Stimulated activated naive B cell treated with anti-CD40 and anti-IgM and Interleukin-4, amounts not matched to agents 10 μg/mL and 1 μg/mL and 100 μg/mL, for 72 hours (primary cell): ENCODE data around the gene FAM3B.

Experiments used
- ATAC-seq, 2 donors: fragments of 150-1000 bp; cut with Tn5 transposase; replicated peaks; 2 replicates each; pipeline ENCODE4 v1.10.0; 2021; ENCODE audit warnings: moderate library complexity in 1 of 2
- DNase-seq: peaks from one replicate; pipeline ENCODE4 v3.0.0; 2021
- H3K27ac Mint-ChIP-seq: one replicate; pipeline ENCODE4 v1.8.0; 2022; ENCODE audit warnings: mild to moderate bottlenecking, mixed read lengths
- H3K27me3 Mint-ChIP-seq, 2 donors: one replicate each; pipeline ENCODE4 v1.8.0; 2022; ENCODE audit warnings: mixed read lengths in 2 of 2
- H3K36me3 Mint-ChIP-seq, 2 donors: one replicate each; pipeline ENCODE4 v1.8.0; 2022; ENCODE audit warnings: mixed read lengths in 2 of 2, mild to moderate bottlenecking in 1 of 2
- H3K4me1 Mint-ChIP-seq, 2 donors: one replicate each; pipeline ENCODE4 v1.8.0; 2022; ENCODE audit warnings: mixed read lengths in 2 of 2, mild to moderate bottlenecking in 1 of 2
- H3K4me3 Mint-ChIP-seq, 2 donors: one replicate each; pipeline ENCODE4 v1.8.0; 2022; ENCODE audit warnings: mild to moderate bottlenecking in 2 of 2, mixed read lengths in 2 of 2, moderate library complexity in 1 of 2
- H3K9me3 Mint-ChIP-seq, 2 donors: one replicate each; pipeline ENCODE4 v1.8.0; 2022; ENCODE audit warnings: mixed read lengths in 2 of 2, mild to moderate bottlenecking in 1 of 2

FAM3B gene

GRCh38 chr21:41374177-41374712 lies 57.6 kb downstream of the FAM3B start:
- no peak overlapping the region for H3K27ac Mint-ChIP-seq
- H3K9me3 Mint-ChIP-seq: no peaks in the 10 kb centered on the region
- no peaks in the 10 kb centered on the region for H3K27me3 Mint-ChIP-seq
- H3K4me1 Mint-ChIP-seq: peaks cover 18 to 30% of the 10 kb centered on the region in 2 donors
- no peak overlapping the region for H3K4me3 Mint-ChIP-seq
- ATAC-seq (no peak), DNase-seq (no peak)
- peaks cover 15 to 18% of the 10 kb centered on the region in 2 donors for H3K36me3 Mint-ChIP-seq

GRCh38 chr21:41374867-41375533 lies 58.4 kb downstream of the FAM3B start:
- Mint-ChIP-seq H3K9me3 (no peaks in the 10 kb centered on the region), H3K4me1 (peaks cover 14 to 24% of the 10 kb centered on the region in 2 donors), H3K27ac (peak overlapping the region; percentile 32), H3K36me3 (peaks cover 17 to 19% of the 10 kb centered on the region in 2 donors), H3K4me3 (no peak overlapping the region), H3K27me3 (no peaks in the 10 kb centered on the region)
- DNase-seq: no peak
- ATAC-seq: peak; percentile 65 to 69

GRCh38 chr21:41375875-41376274 lies 59.3 kb downstream of the FAM3B start:
- Mint-ChIP-seq H3K4me1 (peaks cover 6 to 15% of the 10 kb centered on the region in 2 donors), H3K36me3 (peaks cover 24 to 27% of the 10 kb centered on the region in 2 donors), H3K27ac (no peak overlapping the region)

GRCh38 chr21:41377715-41378114 lies 61.1 kb downstream of the FAM3B start:
- Mint-ChIP-seq H3K27ac (no peak overlapping the region), H3K4me3 (no peak overlapping the region), H3K4me1 (peaks cover 5 to 12% of the 10 kb centered on the region in 2 donors), H3K36me3 (peaks cover 36 to 38% of the 10 kb centered on the region in 2 donors), H3K9me3 (no peaks in the 10 kb centered on the region), H3K27me3 (no peaks in the 10 kb centered on the region)
- DNase-seq: no peak
- ATAC-seq: no peak

More at GRCh38 chr21:41375875-41376274, 59.3 kb downstream of the FAM3B start:
- no peak for DNase-seq
- H3K4me3 Mint-ChIP-seq: no peak overlapping the region
- no peaks in the 10 kb centered on the region for H3K27me3 Mint-ChIP-seq
- no peak for ATAC-seq
- no peaks in the 10 kb centered on the region for H3K9me3 Mint-ChIP-seq

- Mint-ChIP-seq H3K27ac (no peak overlapping the region), H3K27me3 (no peaks in the 10 kb centered on the region), H3K36me3 (peaks cover 36 to 38% of the 10 kb centered on the region in 2 donors), H3K4me3 (no peak overlapping the region), H3K4me1 (peaks cover 3 to 12% of the 10 kb centered on the region in 2 donors), H3K9me3 (no peaks in the 10 kb centered on the region)
- no peak for ATAC-seq
- DNase-seq: no peak
Measured at GRCh38 chr21:41378849-41379248, 62.2 kb downstream of the FAM3B start.

GRCh38 chr21:41379901-41380300 lies 63.3 kb downstream of the FAM3B start:
- Mint-ChIP-seq H3K27me3 (no peaks in the 10 kb centered on the region), H3K4me1 (peaks cover 1 to 7% of the 10 kb centered on the region in 2 donors), H3K27ac (no peak overlapping the region), H3K4me3 (no peak overlapping the region), H3K9me3 (no peaks in the 10 kb centered on the region), H3K36me3 (peaks cover 35 to 38% of the 10 kb centered on the region in 2 donors)
- DNase-seq: no peak
- ATAC-seq: no peak

GRCh38 chr21:41381731-41382130 lies 65.1 kb downstream of the FAM3B start:
- Mint-ChIP-seq H3K27ac (no peak overlapping the region), H3K9me3 (no peaks in the 10 kb centered on the region), H3K36me3 (peaks cover 36 to 40% of the 10 kb centered on the region in 2 donors), H3K4me1 (no peaks in the 10 kb centered on the region), H3K27me3 (no peaks in the 10 kb centered on the region), H3K4me3 (no peak overlapping the region)
- ATAC-seq (no peak), DNase-seq (no peak)

GRCh38 chr21:41387042-41387819 lies 70.6 kb downstream of the FAM3B start:
- peaks cover 27 to 38% of the 10 kb centered on the region in 2 donors for H3K36me3 Mint-ChIP-seq
- no peaks in the 10 kb centered on the region for H3K9me3 Mint-ChIP-seq
- H3K27me3 Mint-ChIP-seq: no peaks in the 10 kb centered on the region
- no peak overlapping the region for H3K27ac Mint-ChIP-seq
- DNase-seq: no peak
- ATAC-seq: no peak
- H3K4me3 Mint-ChIP-seq: no peak overlapping the region
- no peaks in the 10 kb centered on the region for H3K4me1 Mint-ChIP-seq

GRCh38 chr21:41387824-41388223 lies 71.2 kb downstream of the FAM3B start:
- H3K27ac Mint-ChIP-seq: no peak overlapping the region
- H3K9me3 Mint-ChIP-seq: no peaks in the 10 kb centered on the region
- no peak for ATAC-seq

GRCh38 chr21:41388259-41388658 lies 71.7 kb downstream of the FAM3B start:
- no peak for ATAC-seq
- Mint-ChIP-seq H3K27ac (no peak overlapping the region), H3K36me3 (peaks cover 24 to 36% of the 10 kb centered on the region in 2 donors)

More at GRCh38 chr21:41387824-41388223, 71.2 kb downstream of the FAM3B start:
- Mint-ChIP-seq H3K4me1 (no peaks in the 10 kb centered on the region), H3K27me3 (no peaks in the 10 kb centered on the region), H3K36me3 (peaks cover 24 to 35% of the 10 kb centered on the region in 2 donors), H3K4me3 (no peak overlapping the region)
- no peak for DNase-seq

GRCh38 chr21:41390043-41390639 lies 73.5 kb downstream of the FAM3B start:
- DNase-seq: no peak
- Mint-ChIP-seq H3K27me3 (no peaks in the 10 kb centered on the region), H3K36me3 (peaks cover 29 to 51% of the 10 kb centered on the region in 2 donors), H3K4me1 (peaks cover 0 to 2% of the 10 kb centered on the region in 2 donors), H3K4me3 (no peak overlapping the region), H3K9me3 (no peaks in the 10 kb centered on the region), H3K27ac (no peak overlapping the region)
- no peak for ATAC-seq

More at GRCh38 chr21:41388259-41388658, 71.7 kb downstream of the FAM3B start:
- no peak for DNase-seq
- Mint-ChIP-seq H3K4me1 (no peaks in the 10 kb centered on the region), H3K4me3 (no peak overlapping the region), H3K27me3 (no peaks in the 10 kb centered on the region), H3K9me3 (no peaks in the 10 kb centered on the region)

GRCh38 chr21:41393876-41394465 lies 77.4 kb downstream of the FAM3B start:
- H3K4me1 Mint-ChIP-seq: peaks cover 14% of the 10 kb centered on the region in 2 donors

GRCh38 chr21:41396558-41397075 lies 80.0 kb downstream of the FAM3B start:
- no peak for ATAC-seq
- peaks cover 26 to 54% of the 10 kb centered on the region in 2 donors for H3K36me3 Mint-ChIP-seq
- no peaks in the 10 kb centered on the region for H3K9me3 Mint-ChIP-seq
- H3K27ac Mint-ChIP-seq: no peak overlapping the region
- DNase-seq: no peak
- H3K27me3 Mint-ChIP-seq: no peaks in the 10 kb centered on the region
- no peak overlapping the region for H3K4me3 Mint-ChIP-seq
- peaks cover 14% of the 10 kb centered on the region in 2 donors for H3K4me1 Mint-ChIP-seq

More at GRCh38 chr21:41393876-41394465, 77.4 kb downstream of the FAM3B start:
- no peak for DNase-seq
- H3K4me3 Mint-ChIP-seq: no peak overlapping the region
- no peak overlapping the region for H3K27ac Mint-ChIP-seq
- no peaks in the 10 kb centered on the region for H3K27me3 Mint-ChIP-seq
- no peaks in the 10 kb centered on the region for H3K9me3 Mint-ChIP-seq
- peaks cover 19 to 37% of the 10 kb centered on the region in 2 donors for H3K36me3 Mint-ChIP-seq
- no peak for ATAC-seq

- Mint-ChIP-seq H3K4me3 (no peak overlapping the region), H3K27ac (peak overlapping the region; percentile 4), H3K9me3 (no peaks in the 10 kb centered on the region), H3K4me1 (peaks cover 14% of the 10 kb centered on the region in 2 donors), H3K36me3 (peaks cover 26 to 50% of the 10 kb centered on the region in 2 donors), H3K27me3 (no peaks in the 10 kb centered on the region)
- ATAC-seq (peak; percentile 50 to 64), DNase-seq (no peak)
Measured at GRCh38 chr21:41397471-41397891, 80.9 kb downstream of the FAM3B start.
